Measurements from ENCODE around the gene CCL16. TPM values are rescaled to one million over a fixed set of nuclear protein-coding genes. Genes with fewer than 3 reads are reported as not detected.

CCL16 gene
- polyA plus RNA-seq, 2 of the 4 experiments (the other 2 are of a cell fraction), result not detected

- WGBS (ENCODE audit: missing lambda C conversion rate), result 13% methylated on average over 4 of the region's 4 CpGs
- Histone ChIP-seq H3K27ac (no peak overlapping the region), H3K4me3 (no peak overlapping the region), H3K4me1 (no peaks in the 10 kb centered on the region), H3K9me3 (no peaks in the 10 kb centered on the region), H3K4me2 (no peak overlapping the region)
- ChIA-PET CTCF (interaction anchor here (0.9 to 6.0 kb wide), 9 partner anchors 9 to 501 kb away, joined by 3 to 41 read pairs (median 6); no protein-coding TSS in a partner anchor), POLR2A (no interaction called here)
- TF ChIP-seq RAD21 (conservative IDR thresholded peaks at IDR 0.05 in 1 of 2, IDR thresholded peaks at IDR 0.05 in 1 of 2) (peak in 1 of 2 experiments; percentile 29; a peak in 2 of 5 replicates), RCOR1 (IDR thresholded peaks at IDR 0.05; ENCODE audit: low read depth, low read length) (no peak), KDM1A (IDR thresholded peaks at IDR 0.05; ENCODE audit: low read depth) (no peak)
- ATAC-seq (peak in 1 of 2 experiments; percentile 54; a peak in 2 of 6 replicates), FAIRE-seq (no peak), DNase-seq (ENCODE audit: low read depth in 1 of 2, low spot score in 1 of 2) (no peak)
These were observed 622 bp upstream of the CCL16 start for GRCh38 chr17:35981908-35982330.

- FAIRE-seq, result no peak
These were observed 3.0 kb downstream of the CCL16 start for GRCh38 chr17:35978346-35978745.

More at GRCh38 chr17:35978346-35978745, 3.0 kb downstream of the CCL16 start:
- H3K4me2 ChIP-seq, result no peak overlapping the region
- H3K27ac ChIP-seq, result no peak overlapping the region
- H3K4me3 ChIP-seq, result no peak overlapping the region
- ChIA-PET CTCF (interaction anchor here (0.7 to 12.1 kb wide), 7 partner anchors 10 to 173 kb away, joined by 3 to 271 read pairs (median 3); no protein-coding TSS in a partner anchor), POLR2A (no interaction called here)
- no peaks in the 10 kb centered on the region for H3K9me3 ChIP-seq
- H3K4me1 ChIP-seq, result peaks cover 7% of the 10 kb centered on the region; the same call in 1 of the 3 replicates
- TF ChIP-seq USF2 (IDR thresholded peaks at IDR 0.05), result no peak
- no peak for TF ChIP-seq REST (IDR thresholded peaks at IDR 0.05)
- TF ChIP-seq HDAC2 (IDR thresholded peaks at IDR 0.05), result no peak
- TF ChIP-seq CTCF (IDR thresholded peaks at IDR 0.05), result no peak
- DNase-seq (ENCODE audit: low read depth in 1 of 2, low spot score in 1 of 2) (no peak), ATAC-seq (no peak)
- WGBS (ENCODE audit: missing lambda C conversion rate), result 45% methylated on average over 3 of the region's 3 CpGs

All from A549 (cell line).